Measurements from ENCODE around the gene BCDIN3D.

Gene BCDIN3D

GRCh38 chr12:49806877-49807276 lies 36.0 kb downstream of the BCDIN3D start:
- Mint-ChIP-seq H3K9me3 (no peaks in the 10 kb centered on the region), H3K36me3 (ENCODE audit: low read depth) (no peaks in the 10 kb centered on the region), H3K4me1 (ENCODE audit: low read depth) (no peaks in the 10 kb centered on the region), H3K27ac (no peak overlapping the region), H3K4me3 (no peak overlapping the region), H3K27me3 (ENCODE audit: low read depth) (no peaks in the 10 kb centered on the region)

GRCh38 chr12:49806321-49806813 lies 36.5 kb downstream of the BCDIN3D start:
- Mint-ChIP-seq H3K27me3 (ENCODE audit: low read depth) (no peaks in the 10 kb centered on the region), H3K4me1 (ENCODE audit: low read depth) (no peaks in the 10 kb centered on the region), H3K9me3 (no peaks in the 10 kb centered on the region), H3K36me3 (ENCODE audit: low read depth) (no peaks in the 10 kb centered on the region), H3K27ac (no peak overlapping the region), H3K4me3 (no peak overlapping the region)

GRCh38 chr12:49805409-49805808 lies 37.5 kb downstream of the BCDIN3D start:
- Mint-ChIP-seq H3K27ac (no peak overlapping the region), H3K9me3 (no peaks in the 10 kb centered on the region), H3K4me3 (no peak overlapping the region), H3K4me1 (ENCODE audit: low read depth) (no peaks in the 10 kb centered on the region), H3K36me3 (ENCODE audit: low read depth) (no peaks in the 10 kb centered on the region), H3K27me3 (ENCODE audit: low read depth) (no peaks in the 10 kb centered on the region)

DNA sequence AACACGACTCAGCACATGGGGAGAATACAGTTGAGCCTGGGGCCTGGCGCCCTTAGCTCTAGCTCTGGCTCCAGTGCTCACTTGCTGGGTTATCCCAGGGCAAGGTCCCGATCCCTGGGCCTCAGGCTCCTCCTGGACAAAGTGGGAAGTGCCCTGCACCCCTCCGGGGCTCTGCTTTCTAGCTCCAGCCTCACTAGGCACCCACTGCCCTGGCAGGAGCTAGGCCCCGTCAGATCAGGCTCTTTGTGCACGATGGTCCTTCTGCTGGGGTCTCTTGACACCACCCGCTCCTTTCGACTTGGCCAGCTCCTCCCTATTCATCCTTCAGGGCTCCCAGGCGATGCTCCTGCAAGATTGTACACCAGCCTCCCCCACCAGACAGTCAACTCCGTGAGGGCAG lies 38.1 kb downstream of the BCDIN3D start:
- Mint-ChIP-seq H3K27ac (no peak overlapping the region), H3K4me3 (no peak overlapping the region), H3K4me1 (ENCODE audit: low read depth) (no peaks in the 10 kb centered on the region), H3K36me3 (ENCODE audit: low read depth) (no peaks in the 10 kb centered on the region), H3K27me3 (ENCODE audit: low read depth) (no peaks in the 10 kb centered on the region), H3K9me3 (no peaks in the 10 kb centered on the region)

- Mint-ChIP-seq H3K9me3 (no peaks in the 10 kb centered on the region), H3K36me3 (ENCODE audit: low read depth) (no peaks in the 10 kb centered on the region), H3K27me3 (ENCODE audit: low read depth) (no peaks in the 10 kb centered on the region), H3K27ac (no peak overlapping the region), H3K4me3 (no peak overlapping the region), H3K4me1 (ENCODE audit: low read depth) (peaks cover 2% of the 10 kb centered on the region)
Observed at GRCh38 chr12:49803693-49804450, 39.0 kb downstream of the BCDIN3D start.

- no peaks in the 10 kb centered on the region for H3K9me3 Mint-ChIP-seq
- H3K27me3 Mint-ChIP-seq (ENCODE audit: low read depth) = no peaks in the 10 kb centered on the region
- no peak overlapping the region for H3K27ac Mint-ChIP-seq
- H3K36me3 Mint-ChIP-seq (ENCODE audit: low read depth) = no peaks in the 10 kb centered on the region
- H3K4me3 Mint-ChIP-seq = no peak overlapping the region
- peaks cover 2% of the 10 kb centered on the region for H3K4me1 Mint-ChIP-seq (ENCODE audit: low read depth)
Observed at GRCh38 chr12:49801141-49802063, 41.5 kb downstream of the BCDIN3D start.

DNA sequence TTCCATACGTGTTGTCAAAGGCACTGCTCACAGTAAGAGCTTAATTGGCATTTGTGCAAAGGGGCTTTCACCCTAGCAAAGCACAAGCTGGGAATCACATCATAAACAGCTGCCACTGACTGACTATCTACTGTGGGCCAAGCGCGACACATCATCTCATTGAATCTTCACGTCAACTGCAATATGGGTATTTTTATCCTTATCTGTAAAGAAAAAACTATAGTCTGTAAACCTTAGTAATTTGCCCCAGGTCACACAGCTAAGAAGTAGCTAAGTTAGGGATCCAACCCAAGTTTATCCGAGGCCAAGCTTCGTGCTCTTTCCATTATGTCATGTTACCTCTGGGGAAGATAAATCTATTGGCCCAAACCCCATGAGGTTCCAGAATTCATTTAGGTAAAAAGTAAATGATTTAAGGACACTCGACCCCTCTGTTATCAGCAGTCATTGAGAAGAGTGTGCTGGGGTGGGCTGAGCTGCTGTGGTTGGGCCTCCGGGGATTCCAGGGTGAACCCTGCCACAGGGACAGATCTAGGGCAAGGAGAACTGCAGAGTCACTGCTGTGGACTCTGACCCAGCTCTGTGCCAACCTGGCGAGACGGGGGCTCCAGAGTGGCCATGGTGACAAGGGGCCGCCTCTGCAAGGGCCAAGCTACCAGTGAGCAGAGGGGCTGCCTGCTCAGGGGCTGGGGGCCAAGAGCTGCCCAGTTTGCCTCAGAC lies 42.3 kb downstream of the BCDIN3D start:
- H3K9me3 Mint-ChIP-seq = no peaks in the 10 kb centered on the region
- no peak overlapping the region for H3K27ac Mint-ChIP-seq
- no peak overlapping the region for H3K4me3 Mint-ChIP-seq
- no peaks in the 10 kb centered on the region for H3K36me3 Mint-ChIP-seq (ENCODE audit: low read depth)
- H3K27me3 Mint-ChIP-seq (ENCODE audit: low read depth) = no peaks in the 10 kb centered on the region
- peaks cover 2% of the 10 kb centered on the region for H3K4me1 Mint-ChIP-seq (ENCODE audit: low read depth)

DNA sequence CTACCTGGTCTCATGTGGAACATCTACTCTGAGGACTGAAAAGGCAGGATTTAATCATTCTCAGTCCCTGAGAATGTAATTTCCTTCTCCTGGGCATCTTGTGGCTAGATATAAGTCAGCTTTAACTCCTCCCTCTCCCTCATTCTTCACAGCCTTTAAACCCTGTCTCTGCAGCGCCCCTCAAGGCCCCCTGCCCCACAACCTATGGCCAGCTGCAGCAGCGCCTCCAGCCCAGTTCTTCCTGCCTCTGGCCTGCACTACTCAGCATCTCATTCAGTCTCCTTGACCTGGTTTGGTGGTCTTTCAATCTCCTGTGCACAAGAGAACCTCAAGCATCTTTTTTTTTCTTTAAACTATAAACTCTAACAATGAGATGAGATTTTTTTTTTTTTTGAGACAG lies 44.0 kb downstream of the BCDIN3D start:
- no peaks in the 10 kb centered on the region for H3K36me3 Mint-ChIP-seq (ENCODE audit: low read depth)

GRCh38 chr12:49798248-49798647 lies 44.7 kb downstream of the BCDIN3D start:
- no peak overlapping the region for H3K27ac Mint-ChIP-seq
- no peaks in the 10 kb centered on the region for H3K27me3 Mint-ChIP-seq (ENCODE audit: low read depth)
- peaks cover 2% of the 10 kb centered on the region for H3K4me1 Mint-ChIP-seq (ENCODE audit: low read depth)
- H3K4me3 Mint-ChIP-seq = no peak overlapping the region
- H3K36me3 Mint-ChIP-seq (ENCODE audit: low read depth) = no peaks in the 10 kb centered on the region
- no peaks in the 10 kb centered on the region for H3K9me3 Mint-ChIP-seq

More for the DNA sequence above, 44.0 kb downstream of the BCDIN3D start:
- Mint-ChIP-seq H3K27ac (no peak overlapping the region), H3K27me3 (ENCODE audit: low read depth) (no peaks in the 10 kb centered on the region), H3K4me3 (no peak overlapping the region), H3K4me1 (ENCODE audit: low read depth) (peaks cover 2% of the 10 kb centered on the region), H3K9me3 (no peaks in the 10 kb centered on the region)

DNA sequence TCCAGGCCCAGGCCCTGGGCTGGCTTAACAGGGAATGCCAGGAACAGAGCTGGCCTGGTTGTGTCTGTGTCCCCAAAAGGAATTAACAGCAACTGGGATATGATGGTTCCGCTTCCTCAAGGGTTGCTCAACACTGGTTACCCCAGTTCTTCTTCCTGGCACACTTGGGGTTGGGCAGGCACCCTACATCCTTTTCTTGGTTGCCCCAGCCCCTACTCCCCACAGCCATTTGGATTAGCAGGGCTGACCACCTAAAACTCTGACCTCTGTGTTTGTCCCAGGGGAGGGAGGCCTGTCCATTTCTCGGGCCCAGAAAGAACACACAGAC lies 45.5 kb downstream of the BCDIN3D start:
- Mint-ChIP-seq H3K4me1 (ENCODE audit: low read depth) (peaks cover 2% of the 10 kb centered on the region), H3K27me3 (ENCODE audit: low read depth) (no peaks in the 10 kb centered on the region), H3K36me3 (ENCODE audit: low read depth) (no peaks in the 10 kb centered on the region), H3K27ac (no peak overlapping the region), H3K9me3 (no peaks in the 10 kb centered on the region), H3K4me3 (no peak overlapping the region)

GRCh38 chr12:49796606-49797448 lies 46.1 kb downstream of the BCDIN3D start:
- Mint-ChIP-seq H3K36me3 (ENCODE audit: low read depth) (no peaks in the 10 kb centered on the region), H3K9me3 (no peaks in the 10 kb centered on the region), H3K27ac (no peak overlapping the region), H3K27me3 (ENCODE audit: low read depth) (no peaks in the 10 kb centered on the region), H3K4me1 (ENCODE audit: low read depth) (peaks cover 2% of the 10 kb centered on the region), H3K4me3 (no peak overlapping the region)

DNA sequence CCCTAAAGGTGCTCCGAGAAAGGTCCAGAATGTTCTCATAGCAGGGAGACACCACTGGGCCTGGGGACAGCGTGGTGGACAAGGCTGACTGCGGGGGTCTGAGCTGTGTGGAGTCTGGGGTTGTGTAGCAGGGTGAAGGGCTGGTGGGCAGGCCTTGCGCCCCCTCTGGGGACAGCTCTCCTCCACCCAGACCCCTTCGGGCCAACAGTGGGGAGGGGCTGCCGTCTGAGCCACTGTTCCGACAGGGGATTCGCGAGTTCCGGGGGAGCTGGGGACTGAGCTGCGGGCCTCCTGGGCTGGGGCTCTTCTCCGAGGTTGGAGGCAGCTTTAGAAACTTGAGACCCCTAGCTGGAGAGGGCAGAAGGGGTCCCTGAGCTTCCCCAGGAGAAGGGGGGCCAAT lies 46.8 kb downstream of the BCDIN3D start:
- Mint-ChIP-seq H3K27me3 (ENCODE audit: low read depth) (no peaks in the 10 kb centered on the region), H3K36me3 (ENCODE audit: low read depth) (no peaks in the 10 kb centered on the region), H3K27ac (no peak overlapping the region), H3K4me3 (no peak overlapping the region), H3K4me1 (ENCODE audit: low read depth) (peaks cover 2% of the 10 kb centered on the region), H3K9me3 (no peaks in the 10 kb centered on the region)

GRCh38 chr12:49795654-49796105 lies 47.2 kb downstream of the BCDIN3D start:
- Mint-ChIP-seq H3K4me1 (ENCODE audit: low read depth) (peaks cover 2% of the 10 kb centered on the region), H3K27ac (no peak overlapping the region), H3K9me3 (no peaks in the 10 kb centered on the region), H3K27me3 (ENCODE audit: low read depth) (no peaks in the 10 kb centered on the region), H3K4me3 (no peak overlapping the region), H3K36me3 (ENCODE audit: low read depth) (no peaks in the 10 kb centered on the region)

Measured in T-helper 1 cell treated with Interleukin-12 subunit alpha and Interleukin-12 subunit beta and Interleukin-4 antibody, amounts not matched to agents 30 μg/mL and 1 μg/mL, for 36 hours (primary cell).